HS-5 (cell line): ENCODE data around the gene TRPM2.

ENCODE experiments used
- DNase-seq: peaks from one replicate; pipeline ENCODE4 v3.0.0-alpha.2; 2012; ENCODE audit warnings: low read depth

TRPM2 gene

DNA sequence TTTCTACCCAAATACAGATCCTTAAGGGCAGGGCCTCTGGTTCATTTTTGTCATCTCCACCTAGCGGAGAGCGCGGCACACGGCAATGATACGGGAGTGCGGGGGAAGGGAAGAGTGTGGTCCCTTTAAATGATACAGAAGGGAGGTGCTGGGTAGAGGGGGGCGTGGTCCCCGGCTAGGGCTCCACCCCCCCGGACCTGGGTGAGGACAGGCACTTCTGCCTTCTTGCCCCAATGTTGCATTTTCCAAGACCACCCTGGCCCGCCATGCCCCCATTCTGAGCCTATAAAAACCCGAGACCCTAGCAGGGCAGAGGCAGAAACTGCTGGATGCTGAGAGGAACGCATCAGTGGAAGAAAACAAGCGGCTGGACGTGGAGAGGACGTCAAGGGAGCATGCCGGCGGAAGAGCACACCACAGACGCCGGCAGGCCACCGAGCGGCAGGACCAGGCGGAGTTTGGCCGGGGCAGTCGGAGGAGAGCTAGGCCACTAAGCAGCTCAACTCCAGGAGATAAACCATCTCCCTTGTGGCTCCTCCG lies 131.9 kb downstream of the TRPM2 start:
- DNase-seq, result no peak

DNA sequence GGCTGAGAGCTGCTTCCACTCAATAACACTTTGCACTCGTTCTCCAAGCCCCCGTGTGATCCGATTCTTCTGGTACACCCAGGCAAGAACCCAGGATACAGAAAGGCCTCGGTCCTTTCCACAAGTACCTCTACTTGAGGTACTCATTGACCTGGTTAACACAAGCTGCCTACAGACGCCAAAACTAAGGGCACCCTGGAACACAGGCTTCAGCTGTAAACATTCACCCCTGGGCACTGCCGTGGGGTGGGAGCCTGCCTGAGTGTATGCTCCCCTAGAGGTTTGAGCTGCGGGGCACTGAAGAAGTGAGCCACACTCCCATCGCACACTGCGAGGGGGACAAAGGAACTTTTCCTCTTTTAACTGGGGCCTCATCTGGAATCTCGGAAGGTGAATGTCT lies 132.4 kb downstream of the TRPM2 start:
- no peak for DNase-seq

DNA sequence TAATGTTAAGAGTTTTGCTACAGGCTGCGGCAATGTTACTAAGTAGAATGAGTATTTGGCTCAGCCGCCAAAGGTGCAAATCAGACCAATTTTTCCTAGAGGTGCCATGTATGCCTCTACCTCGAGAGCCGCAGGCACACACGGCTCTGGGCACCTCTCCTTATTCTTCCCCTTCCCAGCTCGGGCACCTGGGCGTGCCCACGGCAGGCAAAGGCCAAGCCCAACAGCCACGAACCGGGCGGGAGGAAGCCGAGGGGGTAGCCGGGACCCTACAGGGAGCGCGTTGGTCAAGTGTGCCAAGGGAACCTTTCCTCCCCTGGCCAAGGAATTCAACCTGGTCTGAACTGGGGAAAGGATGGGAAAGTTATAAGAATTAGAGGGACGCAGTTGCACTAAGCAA lies 132.9 kb downstream of the TRPM2 start:
- DNase-seq, result no peak

DNA sequence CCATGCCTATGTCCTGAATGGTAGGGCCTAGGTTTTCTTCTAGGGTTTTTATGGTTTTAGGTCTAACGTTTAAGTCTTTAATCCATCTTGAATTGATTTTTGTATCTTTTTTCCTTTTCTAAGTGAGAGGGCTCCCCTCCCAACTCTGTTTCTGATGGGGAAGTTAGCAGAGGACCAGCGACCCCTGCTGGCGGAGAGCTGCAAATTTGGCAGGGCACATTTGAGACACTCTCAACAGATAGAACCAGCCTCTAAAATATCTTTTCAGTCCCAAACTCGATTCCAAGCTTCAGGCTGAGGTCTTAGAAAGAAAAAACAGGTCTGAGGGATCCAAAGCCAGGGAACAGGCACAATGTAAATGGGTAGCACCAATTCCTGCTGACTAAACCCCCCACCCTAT lies 134.4 kb downstream of the TRPM2 start:
- no peak for DNase-seq

DNA sequence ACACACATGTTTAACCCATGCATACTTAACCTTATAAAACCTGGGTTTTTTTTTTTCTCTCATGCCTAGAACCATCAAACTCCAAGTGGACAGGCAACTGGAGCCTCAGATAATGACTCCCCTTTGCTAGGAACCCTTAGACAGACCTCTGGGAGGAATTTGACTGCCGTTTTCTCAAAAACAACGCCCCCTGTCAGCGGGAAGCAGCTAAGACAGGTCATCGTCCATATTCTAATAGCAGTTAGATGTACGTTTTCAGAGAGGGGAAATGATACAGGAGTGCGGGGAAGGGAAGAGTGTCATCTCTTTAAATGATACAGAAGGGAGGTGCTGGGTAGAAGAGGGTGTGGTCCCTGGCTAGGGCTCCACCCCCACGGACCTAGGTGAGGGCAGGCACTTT lies 136.5 kb downstream of the TRPM2 start:
- no peak for DNase-seq

DNA sequence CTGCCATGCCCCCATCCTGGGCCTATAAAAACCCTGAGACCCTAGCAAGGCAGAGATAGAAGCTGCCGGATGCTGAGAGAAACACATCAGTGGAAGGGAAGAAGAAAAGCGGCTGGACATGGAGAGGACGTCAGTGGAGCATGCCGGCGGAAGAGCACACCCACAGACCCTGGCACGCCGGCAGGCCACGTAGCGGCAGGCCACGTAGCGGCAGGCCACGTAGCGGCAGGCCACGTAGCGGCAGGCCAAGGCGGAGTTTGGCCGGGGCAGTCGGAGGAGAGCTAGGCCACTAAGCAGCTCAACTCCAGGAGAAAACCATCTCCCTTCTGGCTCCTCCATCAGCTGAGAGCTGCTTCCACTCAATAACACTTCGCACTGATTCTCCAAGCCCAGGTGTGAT lies 137.0 kb downstream of the TRPM2 start:
- no peak for DNase-seq

DNA sequence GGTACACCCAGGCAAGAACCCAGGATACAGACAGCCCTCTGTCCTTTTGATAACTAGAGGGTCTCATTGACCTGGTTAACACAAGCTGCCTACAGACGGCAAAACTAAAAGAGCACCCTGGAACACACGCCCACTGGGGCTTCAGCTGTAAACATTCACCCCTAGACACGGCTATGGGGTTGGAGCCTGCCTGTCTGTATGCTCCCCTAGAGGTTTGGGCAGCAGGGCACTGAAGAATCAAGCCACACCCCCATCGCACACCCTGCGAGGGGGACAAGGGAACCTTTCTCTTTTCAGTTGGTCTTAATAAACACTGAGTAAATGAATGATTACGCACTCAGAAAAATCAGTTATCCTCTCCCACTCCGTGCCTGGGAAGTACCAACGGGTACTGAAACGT lies 137.4 kb downstream of the TRPM2 start:
- DNase-seq, result no peak
